ENCODE data around the gene KLHL30.
"Not testable (repeated sequence)": the region's sequence is repeated elsewhere in the genome, so short reads cannot be mapped to it uniquely, and the experiment has no call there.

KLHL30 gene

GRCh38 chr2:238113611-238114010 lies 24.9 kb upstream of the KLHL30 start:
- DNase-seq, result no peak
- Histone ChIP-seq H3K36me3 (replicated peaks) (no peaks in the 10 kb centered on the region), H3K27me3 (replicated peaks) (peaks cover 4% of the 10 kb centered on the region), H3K27ac (no peak overlapping the region), H3K4me3 (ENCODE audit: low read depth, low read length) (no peak overlapping the region)
- in situ Hi-C loops (cut with HindIII; ENCODE audit: low pct_ligation_motif_present, low sequenced_read_pairs), result no loop called here
- no peak for TF ChIP-seq CTCF (IDR thresholded peaks at IDR 0.05; ENCODE audit: low read depth, low read length, missing control alignments)

- Histone ChIP-seq H3K27ac (no peak overlapping the region), H3K4me3 (ENCODE audit: low read depth, low read length) (no peak overlapping the region), H3K36me3 (replicated peaks) (no peaks in the 10 kb centered on the region), H3K27me3 (replicated peaks) (peaks cover 4% of the 10 kb centered on the region)
- no peak for TF ChIP-seq CTCF (IDR thresholded peaks at IDR 0.05; ENCODE audit: low read depth, low read length, missing control alignments)
- no peak for DNase-seq
- in situ Hi-C loops (cut with HindIII; ENCODE audit: low pct_ligation_motif_present, low sequenced_read_pairs), result no loop called here
Measured at GRCh38 chr2:238114331-238114841, 24.1 kb upstream of the KLHL30 start.

DNA sequence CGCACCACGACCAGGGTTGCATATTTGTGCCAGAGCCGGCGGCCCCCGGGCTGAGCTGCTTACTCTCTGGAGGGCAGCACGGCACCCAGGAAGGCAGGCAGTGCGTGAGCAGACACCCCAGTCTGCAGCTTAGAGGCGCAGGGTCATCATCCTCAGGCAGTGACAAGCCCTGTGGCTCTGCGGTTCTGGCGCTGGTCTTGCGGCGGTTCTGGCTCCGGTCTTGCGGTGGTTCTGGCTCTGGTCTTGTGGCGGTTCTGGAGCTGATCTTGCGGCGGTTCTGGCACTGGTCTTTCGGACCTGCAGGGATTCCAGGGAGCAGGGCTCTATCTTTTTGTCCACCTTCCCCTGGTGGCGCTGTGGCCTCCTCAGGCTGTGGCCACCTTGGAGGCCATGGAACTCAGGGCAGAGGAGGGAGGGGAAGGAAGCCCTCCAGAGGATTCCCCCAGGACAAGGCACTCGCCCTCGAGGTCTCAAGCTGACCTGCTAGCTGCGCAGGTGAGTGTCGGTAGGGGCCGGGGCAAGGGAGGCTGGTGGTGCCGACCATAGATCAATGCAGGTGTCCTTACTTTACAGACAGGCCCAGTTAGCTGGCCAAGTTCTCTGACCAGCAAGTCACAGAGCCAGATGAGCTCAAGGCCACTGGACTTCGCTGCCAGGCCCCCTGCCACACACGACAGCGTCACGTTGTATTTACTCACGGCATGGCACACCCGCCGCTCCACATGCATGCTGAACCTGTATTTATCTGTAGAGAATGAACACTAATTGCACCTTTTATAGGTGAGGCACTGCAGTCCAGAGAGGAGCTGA lies 23.4 kb upstream of the KLHL30 start:
- TF ChIP-seq CTCF (IDR thresholded peaks at IDR 0.05; ENCODE audit: low read depth, low read length, missing control alignments), result no peak
- no peaks in the 10 kb centered on the region for H3K36me3 ChIP-seq (replicated peaks)
- in situ Hi-C loops (cut with HindIII; ENCODE audit: low pct_ligation_motif_present, low sequenced_read_pairs), result no loop called here
- DNase-seq, result no peak
- H3K27me3 ChIP-seq (replicated peaks), result peaks cover 6% of the 10 kb centered on the region
- no peak overlapping the region for H3K27ac ChIP-seq
- no peak overlapping the region for H3K4me3 ChIP-seq (ENCODE audit: low read depth, low read length)

GRCh38 chr2:238115709-238116108 lies 22.8 kb upstream of the KLHL30 start:
- H3K36me3 ChIP-seq (replicated peaks); H3K27ac ChIP-seq; H3K4me3 ChIP-seq (ENCODE audit: low read depth, low read length); DNase-seq; H3K27me3 ChIP-seq (replicated peaks); in situ Hi-C loops (cut with HindIII; ENCODE audit: low pct_ligation_motif_present, low sequenced_read_pairs): not testable (repeated sequence)

GRCh38 chr2:238116298-238117198 lies 21.9 kb upstream of the KLHL30 start:
- in situ Hi-C loops (cut with HindIII; ENCODE audit: low pct_ligation_motif_present, low sequenced_read_pairs), result no loop called here
- Histone ChIP-seq H3K27ac (no peak overlapping the region), H3K36me3 (replicated peaks) (no peaks in the 10 kb centered on the region), H3K27me3 (replicated peaks) (peaks cover 6% of the 10 kb centered on the region), H3K4me3 (ENCODE audit: low read depth, low read length) (no peak overlapping the region)
- TF ChIP-seq CTCF (IDR thresholded peaks at IDR 0.05; ENCODE audit: low read depth, low read length, missing control alignments), result no peak
- DNase-seq, result no peak

Data from brain microvascular endothelial cell (primary cell).